Hepatic stellate cell (primary cell): ENCODE data around the gene ZNF583.

Experiments used
- DNase-seq: peaks from one replicate; pipeline ENCODE4 v3.0.0; 2011; ENCODE audit warnings: low spot score

Gene ZNF583

DNA sequence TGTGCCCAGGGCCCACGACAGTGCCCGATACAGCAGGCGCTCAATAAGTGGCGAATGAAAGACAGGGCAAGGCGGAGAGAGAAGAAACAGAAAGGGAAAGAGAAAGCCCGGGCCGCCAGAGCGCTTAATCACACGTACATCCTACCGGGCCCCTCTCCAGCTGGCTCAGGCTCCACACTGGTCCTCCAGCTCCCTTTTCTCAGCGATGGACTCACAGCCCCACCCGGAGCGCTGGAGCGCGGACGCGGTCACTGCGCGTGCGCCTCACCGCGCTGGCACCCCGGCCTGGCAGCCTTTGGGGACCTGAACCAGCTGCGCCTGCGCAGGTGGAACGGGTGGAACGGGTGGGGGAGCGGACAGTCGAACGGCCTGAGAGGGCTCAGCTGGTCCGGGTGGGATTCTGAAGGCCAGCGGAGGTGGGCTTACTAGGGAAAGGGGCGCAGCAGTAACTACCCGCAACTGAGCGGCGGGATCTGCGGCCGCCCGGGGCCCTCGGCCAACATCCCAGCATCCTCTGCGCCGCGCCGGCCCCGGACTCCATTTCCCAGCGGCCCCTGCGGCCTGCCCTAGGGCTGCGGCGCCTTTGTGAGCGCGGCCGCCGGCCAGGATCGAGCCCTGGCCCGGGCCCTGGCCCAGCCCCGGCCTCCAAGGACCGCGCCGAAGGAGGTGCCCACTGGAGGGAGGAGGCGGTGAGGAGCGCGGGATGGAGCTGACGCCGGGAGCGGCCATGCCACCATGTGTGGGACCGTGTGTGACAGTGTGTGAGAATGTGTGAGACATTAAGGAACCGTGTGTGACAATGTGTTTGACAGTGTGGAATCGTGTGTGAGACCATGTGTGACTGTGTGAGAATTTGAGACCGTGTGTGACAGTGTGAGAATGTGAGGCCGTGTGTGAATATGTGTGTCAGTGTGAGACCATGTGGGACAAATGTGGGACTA lies at the start of gene ZNF583:
ZNF583 (plus strand) TSS at position 569 of the 941 bp plus-strand sequence. CDS start 2,783 bp downstream, outside the sequence.
- DNase-seq: peak; percentile 99

DNA sequence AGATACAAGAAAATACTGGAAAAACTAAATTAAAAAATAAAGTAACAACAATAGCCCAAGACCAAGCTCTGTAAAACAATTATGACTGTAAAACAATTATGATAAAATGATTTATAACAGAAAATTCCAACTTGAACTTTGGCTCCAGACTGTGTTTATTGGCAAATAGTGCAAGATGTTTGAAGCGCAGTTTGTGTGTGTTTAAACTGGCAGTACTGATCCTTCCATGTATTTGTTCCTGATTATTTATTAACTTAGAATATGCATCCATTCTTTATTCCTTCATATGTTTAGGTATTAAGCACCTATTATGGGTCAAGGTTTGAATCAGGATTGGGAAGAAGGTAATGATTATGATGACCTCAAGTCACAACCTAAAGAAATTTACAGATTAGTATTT lies 48.6 kb upstream of the ZNF583 start:
- DNase-seq: no peak

DNA sequence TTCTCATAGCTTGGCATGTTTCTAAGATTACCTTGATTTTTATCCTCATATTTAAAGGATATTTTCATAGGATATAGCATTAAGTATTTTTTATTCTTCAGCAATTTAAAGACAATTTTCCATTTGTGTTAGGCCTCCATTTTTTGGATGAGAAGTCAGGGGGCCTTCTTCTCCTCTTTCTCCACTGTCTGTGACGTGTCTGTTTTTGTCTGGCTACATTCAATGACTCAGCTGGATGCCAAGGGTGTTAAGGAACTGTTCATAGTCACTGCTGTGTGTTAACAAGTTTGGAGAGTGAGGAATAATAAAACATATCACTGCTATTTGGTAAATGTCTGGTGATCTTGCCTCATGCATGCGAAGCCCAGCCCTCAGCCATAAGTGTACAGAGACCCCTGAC lies 47.2 kb upstream of the ZNF583 start:
- no peak for DNase-seq

DNA sequence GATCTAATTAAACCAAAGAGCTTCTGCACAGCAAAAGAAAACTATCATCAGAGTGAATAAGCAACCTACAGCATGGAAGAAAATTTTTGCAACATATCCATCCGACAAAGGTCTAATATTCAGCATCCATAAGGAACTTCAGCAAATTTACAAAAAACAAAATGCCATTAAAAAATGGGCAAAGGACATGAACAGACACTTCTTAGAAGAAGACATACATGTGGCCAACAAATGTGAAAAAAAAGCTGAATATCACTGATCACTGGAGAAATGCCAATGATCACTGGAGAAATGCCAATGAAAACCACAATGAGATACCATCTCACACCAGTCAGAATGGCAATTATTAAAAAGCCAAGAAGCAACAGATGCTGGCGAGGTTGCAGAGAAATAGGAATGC lies 43.3 kb upstream of the ZNF583 start:
- DNase-seq: no peak

DNA sequence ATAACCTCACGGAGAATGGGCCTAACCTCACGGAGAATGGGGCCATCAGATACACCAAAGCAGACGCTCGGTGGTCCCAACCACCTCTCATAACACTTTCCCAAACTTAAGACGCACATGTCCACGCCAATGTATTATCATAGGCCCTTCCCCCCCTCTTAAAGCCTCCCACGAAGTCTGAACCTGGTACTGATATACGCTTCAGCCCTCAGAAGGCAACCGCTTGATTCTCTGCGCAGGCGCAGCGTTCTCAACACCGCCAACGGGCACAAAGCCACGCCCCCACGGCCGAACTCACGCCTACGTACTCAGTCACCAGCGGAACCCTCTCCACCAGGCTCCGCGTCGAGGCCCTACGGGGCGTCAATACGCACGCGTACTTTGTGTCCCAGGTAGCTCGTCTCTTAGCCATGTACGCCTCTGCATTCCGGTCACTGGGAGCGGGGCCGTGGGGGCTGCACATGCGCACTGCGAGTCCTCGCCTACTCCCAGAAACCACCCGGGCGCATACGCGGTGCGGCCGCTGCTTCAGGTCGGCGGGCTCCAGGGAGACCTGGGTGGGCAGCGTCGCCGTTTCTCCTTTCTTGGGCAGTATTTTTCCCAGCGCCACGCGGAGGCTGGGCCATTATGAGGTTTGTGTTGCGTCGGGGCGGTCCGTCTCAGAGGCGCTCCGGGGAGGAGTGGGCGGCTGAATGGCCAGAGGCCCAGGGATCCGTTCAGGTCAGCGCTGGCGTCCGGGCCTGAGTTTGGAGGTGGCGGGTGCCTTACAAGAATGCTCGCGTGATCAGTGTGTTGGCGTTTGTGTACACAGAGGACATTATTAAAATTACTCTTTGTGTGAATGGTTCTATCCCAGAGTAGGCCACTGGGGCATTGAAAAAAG lies 36.1 kb upstream of the ZNF583 start:
- peak; percentile 87 for DNase-seq

DNA sequence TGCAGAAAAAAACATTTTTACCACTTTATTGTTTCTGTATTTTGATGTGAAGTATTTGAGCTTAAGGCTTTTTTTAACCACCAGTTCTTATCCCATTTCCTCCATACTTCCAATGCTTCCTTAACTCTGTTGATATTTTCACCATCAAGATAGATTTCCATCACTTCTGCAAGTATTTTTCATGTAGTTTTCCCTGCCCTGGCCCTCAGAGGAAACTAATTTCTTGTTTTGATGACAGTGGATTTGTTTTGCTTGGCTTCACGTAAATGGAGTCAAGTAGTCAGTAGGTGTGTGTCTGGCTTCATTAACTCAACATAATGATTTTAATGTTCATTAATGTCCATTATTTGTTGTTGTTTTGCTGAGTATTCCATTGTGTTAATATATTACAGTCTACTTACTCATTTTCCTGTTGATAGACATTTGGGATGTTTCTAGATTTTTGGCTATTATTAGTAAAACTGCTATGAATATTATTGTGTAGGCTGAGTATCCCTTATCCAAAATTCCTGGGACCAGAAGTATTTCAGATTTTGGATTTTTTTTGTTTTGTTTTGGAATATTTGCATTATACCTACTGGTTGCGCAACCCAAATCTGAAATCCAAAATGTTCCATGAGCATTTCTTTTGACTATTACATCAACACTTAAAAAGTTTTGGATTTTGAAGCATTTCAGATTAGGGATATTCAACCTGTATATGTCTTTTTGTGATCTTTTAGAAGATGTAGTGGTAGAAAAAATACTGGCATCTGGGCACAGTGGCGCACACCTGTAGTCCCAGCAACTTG lies 34.1 kb upstream of the ZNF583 start:
- no peak for DNase-seq

DNA sequence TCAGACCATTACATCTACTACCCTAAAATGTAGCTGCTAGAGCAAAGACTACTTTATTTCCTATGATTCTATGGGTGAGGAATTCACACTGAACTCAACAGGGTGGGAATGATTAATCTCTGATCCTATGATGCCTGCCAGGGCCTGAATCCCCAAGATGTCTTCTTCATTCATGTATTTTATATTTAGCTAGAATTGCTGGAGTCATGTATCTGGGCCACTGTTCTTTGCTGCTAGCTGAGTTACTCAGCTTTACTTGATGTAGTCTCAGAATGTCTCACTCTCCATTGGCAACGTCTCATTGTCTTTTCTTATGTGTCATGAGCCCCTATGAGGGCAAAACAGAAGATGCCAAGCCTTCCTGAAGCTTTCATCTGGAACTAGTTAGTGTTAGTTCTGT lies 31.9 kb upstream of the ZNF583 start:
- no peak for DNase-seq

DNA sequence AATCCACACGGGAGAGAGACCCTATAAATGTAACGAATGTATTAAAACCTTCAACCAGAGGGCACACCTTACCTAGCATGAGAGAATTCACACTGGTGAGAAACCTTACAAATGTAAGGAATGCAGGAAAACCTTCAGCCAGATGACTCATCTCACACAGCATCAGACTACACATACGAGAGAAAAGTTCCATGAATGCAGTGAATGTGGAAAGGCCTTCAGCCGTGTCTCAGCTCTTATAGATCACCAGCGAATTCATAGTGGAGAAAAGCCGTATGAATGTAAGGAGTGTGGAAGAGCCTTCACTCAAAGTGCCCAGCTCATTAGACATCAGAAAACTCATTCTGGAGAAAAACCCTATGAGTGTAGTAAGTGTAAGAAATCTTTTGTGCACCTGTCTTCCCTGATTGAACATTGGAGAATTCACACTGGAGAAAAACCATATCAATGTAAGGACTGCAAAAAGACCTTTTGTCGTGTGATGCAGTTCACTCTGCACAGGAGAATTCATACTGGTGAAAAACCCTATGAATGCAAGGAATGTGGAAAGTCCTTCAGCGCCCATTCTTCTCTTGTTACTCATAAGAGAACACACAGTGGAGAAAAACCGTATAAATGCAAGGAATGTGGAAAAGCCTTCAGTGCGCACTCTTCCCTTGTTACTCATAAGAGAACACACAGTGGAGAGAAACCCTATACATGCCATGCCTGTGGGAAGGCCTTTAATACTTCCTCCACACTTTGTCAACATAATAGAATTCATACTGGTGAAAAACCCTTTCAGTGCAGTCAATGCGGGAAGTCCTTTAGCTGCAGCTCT lies 26.8 kb upstream of the ZNF583 start:
- DNase-seq: no peak

DNA sequence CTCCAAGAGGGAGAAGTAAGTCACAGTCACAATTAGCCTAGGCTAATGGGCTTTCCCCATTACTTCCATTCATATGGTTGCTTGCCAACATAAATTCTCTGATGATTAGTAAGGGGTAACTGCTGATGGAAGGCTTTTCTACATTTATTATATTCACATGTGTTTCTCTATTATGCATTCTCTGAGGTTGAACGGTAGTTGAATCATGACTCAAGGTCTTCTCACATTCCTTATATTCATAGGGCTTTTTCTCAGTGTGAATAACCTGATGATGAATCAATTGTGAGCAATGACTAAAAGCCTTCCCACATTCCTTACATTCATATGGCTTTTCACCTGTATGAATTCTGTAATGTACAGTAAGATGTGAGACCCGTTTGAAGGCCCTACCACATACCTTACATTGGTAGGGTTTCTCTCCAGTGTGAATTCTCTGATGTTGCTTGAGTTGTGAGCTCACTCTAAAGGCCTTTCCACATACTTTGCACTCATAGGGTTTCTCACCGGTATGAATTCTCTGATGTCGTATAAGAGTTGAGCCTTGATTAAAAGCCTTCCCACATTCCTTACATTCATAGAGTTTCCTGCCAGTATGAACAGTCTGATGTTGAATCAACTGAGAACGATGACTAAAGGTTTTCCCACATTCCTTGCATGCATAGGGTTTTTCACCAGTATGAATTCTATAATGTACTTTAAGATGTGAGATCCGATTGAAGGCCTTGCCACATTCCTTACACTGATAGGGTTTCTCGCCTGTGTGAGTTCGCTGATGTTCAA lies 20.1 kb upstream of the ZNF583 start:
- DNase-seq: no peak

DNA sequence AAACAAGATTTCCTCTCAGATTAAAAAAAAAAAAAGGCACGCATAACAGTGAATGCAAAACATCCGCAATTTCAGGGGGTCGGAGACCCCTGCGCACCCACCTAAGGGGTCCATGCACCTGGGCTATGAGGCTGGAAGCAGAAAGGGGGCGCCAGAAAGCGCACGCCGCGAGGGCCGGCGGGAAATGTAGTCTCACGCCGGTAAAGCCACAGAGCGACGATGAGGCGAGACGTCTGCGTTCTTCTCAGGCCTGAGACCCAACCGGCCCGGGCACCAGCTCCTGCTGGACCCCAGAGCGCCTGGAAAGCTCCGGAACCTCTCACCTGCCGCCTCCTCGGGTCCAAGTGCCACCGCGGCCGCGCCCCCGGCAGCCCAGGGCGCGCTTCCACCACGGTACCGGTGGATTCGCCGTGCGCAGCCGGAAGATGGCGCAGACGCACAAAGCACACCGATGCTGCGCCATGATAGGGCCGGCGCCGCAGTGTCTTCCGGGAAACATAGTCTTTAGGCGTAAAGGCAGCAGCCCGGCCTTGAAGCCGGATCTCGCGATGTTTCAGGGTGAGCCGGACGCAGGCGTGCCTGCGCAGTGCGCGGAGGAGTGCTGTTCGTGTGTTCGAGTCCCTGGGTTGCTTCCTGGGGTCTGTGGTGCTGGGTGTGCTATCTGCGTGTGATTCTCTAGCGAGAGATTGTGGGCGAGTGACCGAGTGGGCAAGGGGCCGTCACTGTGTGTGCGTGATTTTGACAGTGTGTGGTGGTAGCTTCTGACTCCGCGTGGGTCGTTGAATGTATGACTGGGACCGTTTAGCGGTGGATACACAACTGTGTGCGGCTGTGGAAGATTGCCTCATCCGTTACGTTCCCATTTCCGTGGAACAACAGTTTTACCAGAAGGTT lies 10.8 kb upstream of the ZNF583 start, which contains the start of gene ZNF582:
ZNF582 (minus strand) TSS at position 416 of the 894 bp plus-strand sequence. CDS start 1,782 bp downstream, outside the sequence.
- peak; percentile 95 for DNase-seq

DNA sequence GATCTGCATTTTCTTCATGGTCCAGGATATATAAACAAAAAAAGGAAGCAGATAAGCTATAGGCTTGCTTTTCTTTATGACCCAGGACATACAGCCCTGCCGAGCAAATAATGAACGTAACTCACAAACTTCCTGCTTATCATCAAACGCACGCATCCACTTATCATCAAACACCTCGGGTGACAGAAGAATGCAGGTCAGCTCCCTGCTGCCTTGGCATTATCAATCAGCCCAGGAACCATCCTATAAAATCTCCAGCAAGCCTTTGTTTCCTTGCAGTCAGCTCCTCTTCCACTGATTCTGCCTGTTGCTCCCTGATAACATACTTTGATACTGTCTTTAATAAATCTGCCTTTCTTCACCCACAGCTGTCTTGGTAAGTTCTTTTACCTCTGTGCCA lies 5.3 kb upstream of the ZNF583 start:
- no peak for DNase-seq

DNA sequence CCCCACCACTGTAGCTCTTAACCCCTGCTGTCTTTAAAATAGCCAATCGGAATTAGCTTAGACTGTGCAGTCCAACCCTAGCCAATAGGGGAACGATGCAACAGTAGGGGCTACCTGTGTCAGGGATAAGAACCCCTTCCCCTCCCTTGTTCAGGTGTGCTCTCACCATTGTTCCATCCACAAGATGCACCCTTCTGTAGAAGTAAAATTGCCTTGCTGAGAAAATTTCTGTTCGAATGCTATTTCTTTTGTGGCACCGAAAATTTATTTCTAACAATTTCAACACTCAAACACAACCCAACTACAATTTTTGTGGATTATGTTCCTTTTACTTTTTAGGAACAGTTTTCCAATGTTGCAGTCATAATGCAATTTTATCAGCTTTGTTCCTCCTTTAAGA lies 3.6 kb upstream of the ZNF583 start:
- no peak for DNase-seq

DNA sequence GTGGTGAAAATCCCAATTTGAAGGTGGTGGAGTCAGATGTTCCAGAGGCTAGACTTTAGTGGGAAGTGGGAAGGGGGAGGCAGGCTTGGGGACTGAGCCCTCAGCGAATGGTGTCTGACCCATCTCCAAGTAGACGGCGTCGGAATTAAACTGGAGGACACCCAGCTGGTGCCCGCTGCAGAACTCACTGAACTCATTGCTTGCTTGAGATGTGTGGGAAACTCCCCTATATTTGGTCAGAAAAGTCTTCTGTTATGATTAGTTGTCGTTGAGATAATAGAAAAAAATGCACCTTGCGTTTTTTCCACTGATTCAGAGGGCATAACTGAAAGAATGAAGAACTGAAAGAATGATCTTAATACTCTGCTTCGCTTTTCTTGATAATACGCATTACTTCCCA lies 871 bp upstream of the ZNF583 start:
- peak; percentile 4 for DNase-seq

DNA sequence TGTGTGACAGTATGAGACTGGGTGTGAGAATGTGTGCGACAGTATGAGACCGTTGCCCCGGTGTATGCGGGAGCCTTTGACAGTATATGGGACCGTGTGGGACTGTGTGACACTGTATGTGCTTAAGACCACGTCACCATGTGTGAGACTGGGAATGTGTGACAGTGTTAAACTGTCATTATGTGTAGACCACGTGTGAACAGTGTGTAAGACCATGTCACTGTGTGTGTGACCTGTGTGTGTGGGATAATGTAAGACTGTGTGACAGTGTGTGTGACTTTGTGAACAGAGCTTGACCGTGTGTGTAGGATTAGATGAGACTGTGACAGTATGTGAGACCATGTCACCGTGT lies 549 bp downstream of the ZNF583 start:
- DNase-seq: peak; percentile 2

DNA sequence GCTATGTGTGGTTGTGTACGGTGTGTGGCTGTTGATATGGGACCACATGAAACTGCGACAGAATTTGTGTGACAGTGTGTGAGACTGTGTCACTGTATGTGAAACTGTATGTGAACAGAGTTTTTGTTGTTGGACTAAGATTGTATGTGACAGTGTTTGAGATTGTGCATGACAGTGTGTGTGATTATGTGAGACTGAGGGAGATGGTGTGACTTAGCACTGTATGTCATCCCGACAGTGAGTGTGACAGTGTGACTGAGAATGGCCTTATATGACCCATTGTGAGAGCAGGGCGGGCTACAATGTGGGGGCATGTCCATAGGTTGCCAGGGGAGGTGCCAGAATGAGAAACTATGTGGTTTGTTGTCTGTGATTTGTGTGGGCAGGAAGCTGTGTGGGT lies 930 bp downstream of the ZNF583 start:
- DNase-seq: no peak

DNA sequence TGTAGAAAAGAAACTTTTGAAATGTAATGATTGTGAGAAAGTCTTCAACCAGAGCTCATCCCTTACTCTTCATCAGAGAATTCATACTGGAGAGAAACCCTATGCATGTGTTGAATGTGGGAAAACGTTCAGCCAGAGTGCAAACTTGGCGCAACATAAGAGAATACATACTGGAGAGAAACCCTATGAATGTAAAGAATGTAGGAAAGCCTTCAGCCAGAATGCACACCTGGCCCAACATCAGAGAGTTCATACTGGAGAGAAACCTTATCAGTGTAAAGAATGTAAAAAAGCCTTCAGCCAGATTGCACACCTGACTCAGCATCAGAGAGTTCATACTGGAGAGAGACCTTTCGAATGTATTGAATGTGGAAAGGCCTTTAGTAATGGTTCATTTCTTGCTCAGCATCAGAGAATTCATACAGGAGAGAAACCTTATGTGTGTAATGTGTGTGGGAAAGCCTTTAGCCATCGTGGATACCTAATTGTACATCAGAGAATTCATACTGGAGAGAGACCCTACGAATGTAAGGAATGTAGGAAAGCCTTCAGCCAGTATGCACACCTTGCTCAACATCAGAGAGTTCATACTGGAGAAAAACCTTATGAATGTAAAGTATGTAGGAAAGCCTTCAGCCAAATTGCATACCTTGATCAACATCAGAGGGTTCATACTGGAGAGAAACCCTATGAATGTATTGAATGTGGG lies 19.3 kb downstream of the ZNF583 start:
- no peak for DNase-seq

DNA sequence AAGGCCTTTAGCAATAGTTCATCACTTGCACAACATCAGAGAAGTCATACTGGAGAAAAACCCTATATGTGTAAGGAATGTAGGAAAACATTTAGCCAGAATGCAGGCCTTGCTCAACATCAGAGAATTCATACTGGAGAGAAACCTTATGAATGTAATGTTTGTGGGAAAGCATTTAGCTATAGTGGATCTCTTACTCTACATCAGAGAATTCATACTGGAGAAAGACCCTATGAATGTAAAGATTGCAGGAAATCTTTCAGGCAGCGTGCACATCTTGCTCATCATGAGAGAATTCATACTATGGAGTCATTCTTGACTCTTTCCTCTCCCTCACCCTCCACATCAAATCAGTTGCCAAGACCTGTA lies 19.8 kb downstream of the ZNF583 start:
- no peak for DNase-seq

DNA sequence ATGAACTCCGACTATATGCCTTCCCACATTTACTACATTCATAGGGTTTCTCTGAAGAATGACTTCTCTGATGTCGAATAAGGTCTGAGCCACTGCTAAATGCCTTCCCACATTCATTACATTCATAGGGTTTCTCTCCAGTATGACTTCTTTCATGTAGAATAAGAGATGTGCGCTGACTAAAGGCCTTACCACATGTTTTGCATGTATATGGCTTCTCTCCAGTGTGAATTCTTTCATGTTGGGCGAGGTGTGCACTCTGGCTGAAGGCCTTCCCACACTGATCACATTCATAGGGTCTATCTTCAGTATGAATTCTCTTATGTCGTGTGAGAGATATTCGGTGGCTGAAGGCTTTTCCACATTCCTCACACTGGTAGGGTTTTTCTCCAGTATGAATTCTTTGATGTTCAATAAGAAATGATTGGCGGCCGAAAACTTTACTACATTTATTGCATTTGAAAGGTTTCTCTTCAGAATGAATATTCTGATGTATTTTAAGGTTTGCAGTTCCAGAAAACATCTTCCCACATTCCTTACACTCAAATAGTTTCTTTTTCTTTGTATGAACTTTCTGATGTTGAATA lies 37.2 kb downstream of the ZNF583 start:
- no peak for DNase-seq
